Trophoblast cell (in vitro differentiated cells and primary cell): ENCODE results near the gene CTNNA1.

Experiments
- DNase-seq, 2 donors: peaks; one replicate each; pipeline ENCODE4 v3.0.0-alpha.2; 2016
- H2AFZ ChIP-seq: 2 replicates; pipeline ENCODE4 v1.6.1; 2013; ENCODE audit warnings: low read length, moderate library complexity, mild to moderate bottlenecking; ENCODE audit not compliant: insufficient read depth, poor library complexity
- H2AK5ac ChIP-seq: 2 replicates; pipeline ENCODE4 v1.6.1; 2013; ENCODE audit warnings: mild to moderate bottlenecking, low read length
- H2BK120ac ChIP-seq: 2 replicates; pipeline ENCODE4 v1.6.1; 2013; ENCODE audit warnings: low read length, mild to moderate bottlenecking, moderate library complexity; ENCODE audit not compliant: insufficient read depth, poor library complexity
- H2BK12ac ChIP-seq: 2 replicates; pipeline ENCODE4 v1.6.1; 2013; ENCODE audit warnings: mild to moderate bottlenecking, low read length, moderate library complexity
- H2BK5ac ChIP-seq: 2 replicates; pipeline ENCODE4 v1.6.1; 2013; ENCODE audit warnings: low read length, low read depth, moderate library complexity, mild to moderate bottlenecking; ENCODE audit not compliant: poor library complexity
- H3K14ac ChIP-seq: 2 replicates; pipeline ENCODE4 v1.6.1; 2013; ENCODE audit warnings: mild to moderate bottlenecking, low read length
- H3K18ac ChIP-seq: 2 replicates; pipeline ENCODE4 v1.6.1; 2013; ENCODE audit warnings: mild to moderate bottlenecking, low read length
- H3K23ac ChIP-seq: 2 replicates; pipeline ENCODE4 v1.6.1; 2013; ENCODE audit warnings: low read length
- H3K27ac ChIP-seq: 2 replicates; pipeline ENCODE4 v1.5.1; 2013; ENCODE audit warnings: low read depth, mild to moderate bottlenecking, inconsistent platforms, low read length, moderate library complexity
- H3K27me3 ChIP-seq: 2 replicates; pipeline ENCODE4 v1.6.1; 2013; ENCODE audit warnings: inconsistent platforms, mild to moderate bottlenecking, low read length, moderate library complexity; ENCODE audit not compliant: insufficient read depth
- H3K36me3 ChIP-seq, 2 experiments: 1 replicate in 1 of 2; 2 replicates in 1 of 2; pipeline ENCODE4 v1.6.1; 2013; ENCODE audit warnings: low read length in 2 of 2, mild to moderate bottlenecking in 2 of 2, moderate library complexity in 1 of 2; ENCODE audit not compliant: insufficient read depth in 2 of 2, control insufficient read depth in 1 of 2
- H3K4ac ChIP-seq: 2 replicates; pipeline ENCODE4 v1.6.1; 2013; ENCODE audit warnings: low read depth, mild to moderate bottlenecking, low read length, moderate library complexity
- H3K4me1 ChIP-seq, 2 experiments: 1 replicate in 1 of 2; 2 replicates in 1 of 2; pipeline ENCODE4 v1.6.1; 2013; ENCODE audit warnings: low read length in 2 of 2, mild to moderate bottlenecking in 2 of 2, moderate library complexity in 1 of 2; ENCODE audit not compliant: insufficient read depth in 2 of 2, control insufficient read depth in 1 of 2
- H3K4me2 ChIP-seq: 2 replicates; pipeline ENCODE4 v1.6.1; 2013; ENCODE audit warnings: inconsistent platforms, mild to moderate bottlenecking, low read length, moderate library complexity
- H3K4me3 ChIP-seq: 2 replicates; pipeline ENCODE4 v1.5.1; 2013; ENCODE audit warnings: mild to moderate bottlenecking, low read depth, low read length, inconsistent platforms
- H3K79me1 ChIP-seq: one replicate; pipeline ENCODE4 v1.6.1; 2013; ENCODE audit warnings: low read length
- H3K79me2 ChIP-seq: 2 replicates; pipeline ENCODE4 v1.6.1; 2013; ENCODE audit warnings: low read length, mild to moderate bottlenecking; ENCODE audit not compliant: control insufficient read depth, insufficient read depth, poor library complexity
- H3K9ac ChIP-seq: 2 replicates; pipeline ENCODE4 v1.6.1; 2013; ENCODE audit warnings: mild to moderate bottlenecking, low read length
- H3K9me3 ChIP-seq: 2 replicates; pipeline ENCODE4 v1.6.1; 2013; ENCODE audit warnings: low read depth, mild to moderate bottlenecking, control low read depth, inconsistent platforms, low read length; ENCODE audit not compliant: insufficient read depth
- H4K12ac ChIP-seq: 2 replicates; pipeline ENCODE4 v1.6.1; 2013; ENCODE audit warnings: low read depth, mild to moderate bottlenecking, low read length, moderate library complexity
- H4K8ac ChIP-seq: 2 replicates; pipeline ENCODE4 v1.6.1; 2013; ENCODE audit warnings: low read depth, mild to moderate bottlenecking, low read length, moderate library complexity
- H4K91ac ChIP-seq: one replicate; pipeline ENCODE4 v1.6.1; 2013; ENCODE audit warnings: low read depth, mild to moderate bottlenecking, low read length, moderate library complexity
- WGBS: extraction: QIAGEN DNeasy Blood & Tissue Kit; methylation state at CpG from one replicate; pipeline ENCODE4 v1.1.7; 2013; ENCODE audit warnings: missing lambda C conversion rate; ENCODE audit not compliant: insufficient read length, insufficient coverage; ENCODE audit errors: extremely low coverage; 5-methylcytosine and 5-hydroxymethylcytosine counted together

The CTNNA1 gene

GRCh38 chr5:138752341-138752950 is 779 bp upstream of the CTNNA1 start:
- DNase-seq: peak; percentile 76 to 77
- peaks cover 12 to 19% of the 10 kb centered on the region in 2 experiments for H3K4me1 ChIP-seq
- H3K79me2 ChIP-seq: peaks cover 36% of the 10 kb centered on the region
- no peaks in the 10 kb centered on the region for H3K9me3 ChIP-seq
- H2AFZ ChIP-seq: peak overlapping the region; percentile 81
- H3K27me3 ChIP-seq: no peaks in the 10 kb centered on the region
- peak overlapping the region; percentile 88 for H4K12ac ChIP-seq
- no CpG with 5 or more reads among the region's 18 CpGs for WGBS
- peak overlapping the region; percentile 68 for H3K9ac ChIP-seq
- peaks cover 5 to 11% of the 10 kb centered on the region in 2 experiments for H3K36me3 ChIP-seq
- peak overlapping the region; percentile 86 for H4K8ac ChIP-seq
- H3K79me1 ChIP-seq: peaks cover 16% of the 10 kb centered on the region
- H3K4me2 ChIP-seq: peak overlapping the region; percentile 99
- peak overlapping the region; percentile 100 for H2BK120ac ChIP-seq
- peak overlapping the region; percentile 96 for H3K27ac ChIP-seq
- peak overlapping the region; percentile 77 for H2AK5ac ChIP-seq
- peak overlapping the region; percentile 98 for H4K91ac ChIP-seq
- peak overlapping the region; percentile 99 for H3K14ac ChIP-seq
- peak overlapping the region; percentile 81 for H3K4ac ChIP-seq
- H2BK12ac ChIP-seq: peak overlapping the region; percentile 85
- peak overlapping the region; percentile 100 for H2BK5ac ChIP-seq
- H3K4me3 ChIP-seq: peak overlapping the region; percentile 64
- H3K23ac ChIP-seq: no peak overlapping the region
- H3K18ac ChIP-seq: peak overlapping the region; percentile 90

- Histone ChIP-seq H3K9me3 (no peaks in the 10 kb centered on the region), H4K12ac (peak overlapping the region; percentile 97), H2BK120ac (peak overlapping the region; percentile 98), H3K4ac (peak overlapping the region; percentile 97), H3K79me2 (peaks cover 36% of the 10 kb centered on the region), H3K23ac (no peak overlapping the region), H4K8ac (peak overlapping the region; percentile 98), H3K27me3 (no peaks in the 10 kb centered on the region), H2AFZ (peak overlapping the region; percentile 89), H3K4me2 (peak overlapping the region; percentile 43), H3K14ac (peak overlapping the region; percentile 99), H3K27ac (peak overlapping the region; percentile 99), H3K4me1 (peaks cover 10 to 13% of the 10 kb centered on the region in 2 experiments), H3K9ac (peak overlapping the region; percentile 95), H2BK12ac (peak overlapping the region; percentile 71), H4K91ac (peak overlapping the region; percentile 99), H3K4me3 (peak overlapping the region; percentile 93), H3K18ac (peak overlapping the region; percentile 99), H2BK5ac (peak overlapping the region; percentile 100), H3K36me3 (peaks cover 13 to 20% of the 10 kb centered on the region in 2 experiments), H2AK5ac (peak overlapping the region; percentile 97), H3K79me1 (peaks cover 16% of the 10 kb centered on the region)
- peak; percentile 86 to 93 for DNase-seq
- no CpG with 5 or more reads among the region's 58 CpGs for WGBS
These were observed 821 bp downstream of the CTNNA1 start for GRCh38 chr5:138753794-138754698.

- no peak overlapping the region for H2AFZ ChIP-seq
- H3K4me1 ChIP-seq: peaks cover 10 to 13% of the 10 kb centered on the region in 2 experiments
- H4K8ac ChIP-seq: no peak overlapping the region
- H3K79me2 ChIP-seq: peaks cover 41% of the 10 kb centered on the region
- peak overlapping the region; percentile 43 for H3K4me2 ChIP-seq
- no peak overlapping the region for H4K91ac ChIP-seq
- no CpG with 5 or more reads among the region's 14 CpGs for WGBS
- H2BK5ac ChIP-seq: no peak overlapping the region
- no peak overlapping the region for H4K12ac ChIP-seq
- H3K4ac ChIP-seq: peak overlapping the region; percentile 98
- H3K18ac ChIP-seq: no peak overlapping the region
- H3K23ac ChIP-seq: no peak overlapping the region
- H2BK120ac ChIP-seq: no peak overlapping the region
- H3K9ac ChIP-seq: no peak overlapping the region
- peaks cover 13 to 23% of the 10 kb centered on the region in 2 experiments for H3K36me3 ChIP-seq
- no peak overlapping the region for H3K14ac ChIP-seq
- H3K4me3 ChIP-seq: no peak overlapping the region
- DNase-seq: no peak
- peak overlapping the region; percentile 43 for H2BK12ac ChIP-seq
- no peak overlapping the region for H2AK5ac ChIP-seq
- H3K9me3 ChIP-seq: no peaks in the 10 kb centered on the region
- peaks cover 16% of the 10 kb centered on the region for H3K79me1 ChIP-seq
- no peak overlapping the region for H3K27ac ChIP-seq
- no peaks in the 10 kb centered on the region for H3K27me3 ChIP-seq
These were observed 1.5 kb downstream of the CTNNA1 start for GRCh38 chr5:138754699-138755057.

- Histone ChIP-seq H3K27ac (no peak overlapping the region), H3K9ac (no peak overlapping the region), H3K23ac (no peak overlapping the region), H2AK5ac (no peak overlapping the region), H3K4me1 (peaks cover 10 to 13% of the 10 kb centered on the region in 2 experiments), H2AFZ (no peak overlapping the region), H3K18ac (no peak overlapping the region), H4K8ac (no peak overlapping the region), H3K27me3 (no peaks in the 10 kb centered on the region), H3K4me2 (peak overlapping the region; percentile 43), H4K12ac (no peak overlapping the region), H4K91ac (no peak overlapping the region), H3K4ac (peak overlapping the region; percentile 98), H3K36me3 (peaks cover 13 to 23% of the 10 kb centered on the region in 2 experiments), H2BK120ac (no peak overlapping the region), H3K14ac (no peak overlapping the region), H3K79me2 (peaks cover 42% of the 10 kb centered on the region), H3K4me3 (no peak overlapping the region), H3K79me1 (peaks cover 16% of the 10 kb centered on the region), H3K9me3 (no peaks in the 10 kb centered on the region), H2BK5ac (no peak overlapping the region), H2BK12ac (no peak overlapping the region)
- WGBS: no CpG with 5 or more reads among the region's 5 CpGs
- DNase-seq: no peak
These were observed 2.0 kb downstream of the CTNNA1 start for GRCh38 chr5:138755084-138755748.
